Measurements from ENCODE around the gene SSH2.
"Not testable (repeated sequence)": the region's sequence is repeated elsewhere in the genome, so short reads cannot be mapped to it uniquely, and the experiment has no call there.

The SSH2 gene

DNA sequence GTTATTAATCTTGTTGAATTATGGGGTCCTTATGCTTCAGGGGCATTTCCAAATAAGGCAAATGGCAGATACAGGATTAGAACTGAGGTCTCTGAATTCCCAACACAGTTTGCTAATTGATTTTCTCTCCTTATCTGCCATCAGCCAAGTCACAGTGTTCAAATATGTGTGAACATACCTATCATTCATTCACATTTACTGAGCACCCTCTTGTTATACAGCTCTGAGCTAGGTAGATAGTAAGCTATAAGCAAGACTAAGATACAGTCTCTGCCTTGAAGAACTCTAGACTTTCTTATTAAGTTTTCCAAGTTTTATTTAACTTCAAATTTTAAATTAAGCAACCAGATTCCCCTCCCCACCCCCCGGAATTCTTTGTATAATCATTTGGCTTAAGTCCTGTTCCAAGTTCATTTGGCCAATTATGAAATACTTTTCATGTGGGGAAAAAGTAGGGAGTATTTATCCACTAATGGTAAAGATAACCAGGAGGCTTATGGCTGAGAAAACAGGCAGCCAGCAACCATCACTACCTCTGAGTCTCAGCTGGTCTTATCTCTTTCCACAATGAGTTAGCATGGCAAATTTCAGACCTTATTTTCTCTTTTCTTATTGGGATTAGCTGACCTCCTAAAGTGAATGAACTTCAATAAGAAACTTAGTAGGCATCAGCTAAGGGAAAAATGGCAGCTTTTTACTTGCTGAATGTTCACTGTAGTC lies 275.9 kb downstream of the SSH2 start:
- DNase-seq: no peak

DNA sequence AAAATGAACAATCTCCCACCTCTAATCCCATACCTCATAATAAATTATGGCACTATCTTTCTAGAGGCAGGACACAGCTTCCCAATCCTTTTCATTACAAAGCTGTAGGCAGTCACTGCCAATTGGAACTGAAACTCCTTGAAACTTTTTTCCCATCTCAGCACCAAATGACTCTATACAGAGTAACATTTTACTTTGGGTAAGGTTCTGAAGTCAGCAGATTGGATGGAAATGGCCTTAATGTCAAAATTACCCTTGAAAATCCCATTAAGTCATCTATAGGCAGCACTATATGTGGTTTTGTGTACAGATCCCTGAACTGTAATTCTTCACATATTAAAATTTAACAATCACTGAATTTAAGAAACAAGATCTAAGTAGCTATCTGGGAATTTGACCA lies 277.1 kb downstream of the SSH2 start:
- DNase-seq: no peak

DNA sequence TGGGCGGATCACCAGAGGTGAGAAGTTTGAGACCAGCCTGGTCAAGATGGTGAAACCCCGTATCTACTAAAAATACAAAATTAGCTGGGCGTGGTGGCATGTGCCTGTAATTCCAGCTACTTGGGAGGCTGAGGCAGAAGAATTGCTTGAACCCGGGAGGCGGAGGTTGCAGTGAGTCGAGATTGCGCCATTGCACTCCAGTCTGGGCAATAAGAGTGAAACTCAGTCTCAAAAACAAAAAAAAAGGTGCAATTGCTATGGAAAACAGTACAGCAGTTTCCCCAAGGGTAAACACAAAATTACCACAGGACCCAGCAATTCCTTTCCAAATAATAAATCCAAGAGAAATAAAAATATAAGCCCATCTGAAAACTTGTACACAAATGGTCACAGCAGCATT lies 278.1 kb downstream of the SSH2 start:
- not testable (repeated sequence) for DNase-seq

DNA sequence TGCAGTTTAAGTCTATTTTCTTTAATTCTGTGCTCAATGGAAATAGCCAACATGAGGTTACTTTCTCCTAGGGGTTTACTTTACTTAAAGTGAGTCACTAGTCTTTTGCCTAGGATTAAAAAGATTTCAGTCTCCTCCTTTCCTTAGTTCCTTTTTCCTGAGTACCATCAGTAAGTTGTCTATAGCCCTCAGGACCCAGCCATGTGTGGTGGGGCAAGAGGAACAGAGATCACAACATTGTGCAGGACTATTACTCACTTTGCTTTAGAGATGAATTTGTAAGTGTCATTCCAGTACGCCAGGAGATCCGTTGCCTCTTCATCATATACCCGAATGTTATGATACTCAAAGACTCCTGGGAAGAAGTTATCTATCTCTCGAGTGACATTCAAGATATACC lies 279.6 kb downstream of the SSH2 start:
- DNase-seq: no peak

DNA sequence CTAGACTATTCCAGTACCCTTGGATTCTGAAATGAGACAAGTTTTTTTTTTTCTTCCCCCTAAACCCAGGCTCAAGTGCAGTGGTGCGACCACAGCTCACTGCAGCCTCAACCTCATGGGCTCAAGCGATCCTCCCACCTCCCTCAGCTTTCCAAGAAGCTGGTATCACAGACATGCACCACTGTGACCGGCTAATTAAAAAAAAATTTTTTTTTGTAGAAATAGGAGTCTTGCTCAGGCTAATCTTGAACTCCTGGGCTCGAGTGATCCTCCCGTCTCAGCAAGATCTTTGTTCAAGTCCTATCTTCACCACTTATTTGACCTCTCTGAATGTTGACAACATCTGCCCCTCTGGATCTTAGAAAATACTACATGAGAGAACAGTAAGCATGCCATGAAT lies 280.7 kb downstream of the SSH2 start:
- no peak for DNase-seq

DNA sequence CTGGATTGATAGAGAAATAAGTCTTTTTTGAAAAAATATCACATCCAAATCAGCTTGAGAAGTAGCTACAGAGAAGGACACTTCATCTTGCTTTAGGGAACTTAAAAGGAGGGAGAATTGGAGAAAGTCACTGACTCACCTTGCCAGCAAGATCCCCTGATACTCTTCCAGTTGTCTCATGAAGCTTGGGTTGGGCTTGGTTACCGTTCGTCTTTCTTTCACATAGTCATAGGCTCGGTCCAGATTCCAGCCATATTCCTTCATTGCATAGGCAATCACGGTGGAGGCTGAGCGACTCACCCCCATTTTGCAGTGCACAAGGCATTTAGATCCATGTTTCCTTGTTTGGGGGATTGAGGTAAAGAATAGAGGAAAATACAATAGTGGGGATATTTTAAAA lies 282.0 kb downstream of the SSH2 start:
- DNase-seq: no peak

DNA sequence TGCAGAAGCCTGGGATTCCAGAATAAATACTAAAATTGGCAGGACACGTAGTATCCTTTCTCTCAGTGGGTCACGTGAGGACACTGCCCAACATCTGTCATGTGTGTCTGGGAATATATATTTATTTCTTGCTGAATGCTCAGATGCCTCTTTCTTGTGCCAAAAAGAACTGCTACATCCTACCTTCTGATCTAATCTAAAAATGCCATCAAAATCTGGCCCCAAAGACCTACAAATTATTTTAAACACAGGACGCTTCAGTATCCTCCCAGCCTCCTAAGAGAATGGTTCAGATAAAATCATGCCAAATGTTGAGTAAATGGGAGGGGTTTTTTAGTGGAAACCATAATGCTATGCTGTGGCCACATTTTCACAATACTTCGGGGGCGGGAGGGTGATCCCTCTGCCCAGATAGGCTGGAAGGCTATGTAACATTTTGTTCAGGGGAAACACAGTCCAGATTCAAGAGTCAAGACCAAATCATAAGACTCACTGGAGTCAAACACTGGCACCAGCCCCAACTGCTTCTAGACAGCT lies 284.4 kb downstream of the SSH2 start:
- no peak for DNase-seq

DNA sequence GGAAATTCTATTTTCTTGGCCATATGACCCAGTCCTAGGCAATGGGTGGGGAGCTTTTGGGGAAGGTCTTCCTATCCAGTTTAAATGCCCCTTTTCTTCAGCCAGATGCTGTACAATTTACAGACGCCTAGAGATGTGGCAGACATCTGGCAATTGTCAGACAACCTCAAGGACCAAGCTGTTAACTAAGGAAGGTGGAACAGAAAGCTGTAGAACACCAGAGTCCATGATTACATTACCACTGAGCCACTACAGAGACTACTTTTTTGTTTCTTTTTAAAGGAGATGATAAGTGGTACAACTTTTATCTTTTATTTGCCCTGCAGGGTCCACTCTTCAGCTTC lies 286.2 kb downstream of the SSH2 start:
- DNase-seq: no peak

DNA sequence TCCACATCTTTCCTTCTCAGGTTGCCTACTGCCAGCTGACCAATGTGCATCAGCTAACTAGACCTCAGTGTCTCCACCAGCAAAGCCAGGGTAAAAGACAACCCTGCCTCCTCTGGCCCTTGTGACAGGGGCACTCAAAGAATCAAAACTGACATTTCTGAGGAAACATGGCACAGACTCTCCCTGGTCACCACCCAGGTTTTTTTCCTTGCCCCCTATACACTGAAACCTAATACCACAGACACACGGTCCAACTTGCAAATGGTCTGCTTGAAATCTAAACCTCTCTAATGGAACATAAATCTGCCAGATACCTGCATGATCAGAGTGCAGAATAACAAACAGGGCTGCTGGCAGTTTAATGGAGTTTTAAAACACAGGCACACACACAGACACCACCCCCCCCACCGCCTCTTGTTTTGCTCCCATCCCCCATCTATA lies 287.8 kb downstream of the SSH2 start:
- no peak for DNase-seq

DNA sequence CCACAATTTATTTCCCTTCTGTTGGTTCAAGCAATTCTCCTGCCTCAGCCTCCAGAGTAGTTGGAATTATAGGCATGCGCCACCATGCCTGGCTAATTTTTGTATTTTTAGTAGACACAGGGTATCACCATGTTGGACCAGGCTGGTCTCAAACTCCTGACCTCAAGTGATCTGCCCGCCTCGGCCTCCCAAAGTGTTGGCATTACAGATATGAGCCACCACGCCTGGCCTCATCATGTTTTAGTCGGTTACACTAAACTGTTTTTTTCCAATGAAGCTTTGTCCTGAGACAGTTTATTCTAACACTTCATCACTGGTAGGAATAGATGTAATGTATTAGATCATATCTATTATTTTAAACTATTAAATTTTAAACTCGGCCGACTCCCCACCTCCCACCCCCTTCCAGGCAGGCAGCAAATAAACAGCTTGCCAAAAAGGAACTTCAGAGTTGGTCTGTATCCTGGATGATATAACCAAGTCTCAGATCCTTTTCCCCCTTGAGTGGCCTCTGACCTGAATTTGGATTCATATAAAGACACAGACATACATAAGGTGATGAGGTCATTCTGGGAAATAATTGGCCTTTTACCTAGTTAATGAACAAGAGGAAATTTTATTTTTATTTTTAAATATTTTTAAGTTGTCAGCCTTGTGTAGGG lies 288.9 kb downstream of the SSH2 start:
- no peak for DNase-seq

DNA sequence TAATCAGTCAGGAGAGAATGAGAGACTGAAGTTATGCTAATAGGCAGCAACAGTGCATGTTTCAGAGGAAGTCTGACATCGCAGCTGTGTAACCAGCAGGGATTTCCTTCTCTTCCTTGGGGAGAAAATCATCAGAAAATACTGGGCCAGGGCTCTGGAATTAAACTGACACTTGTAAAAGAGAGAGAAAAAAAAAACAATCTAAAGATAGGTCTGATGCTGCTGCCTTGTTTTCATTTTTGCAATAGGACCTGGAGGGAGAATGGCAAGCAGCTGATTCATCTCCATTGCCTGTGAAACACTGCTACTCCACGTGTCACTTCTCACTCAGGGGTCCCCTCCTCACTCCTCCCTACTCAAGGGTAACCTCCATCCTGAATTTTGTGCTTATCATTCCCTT lies 289.6 kb downstream of the SSH2 start:
- no peak for DNase-seq

DNA sequence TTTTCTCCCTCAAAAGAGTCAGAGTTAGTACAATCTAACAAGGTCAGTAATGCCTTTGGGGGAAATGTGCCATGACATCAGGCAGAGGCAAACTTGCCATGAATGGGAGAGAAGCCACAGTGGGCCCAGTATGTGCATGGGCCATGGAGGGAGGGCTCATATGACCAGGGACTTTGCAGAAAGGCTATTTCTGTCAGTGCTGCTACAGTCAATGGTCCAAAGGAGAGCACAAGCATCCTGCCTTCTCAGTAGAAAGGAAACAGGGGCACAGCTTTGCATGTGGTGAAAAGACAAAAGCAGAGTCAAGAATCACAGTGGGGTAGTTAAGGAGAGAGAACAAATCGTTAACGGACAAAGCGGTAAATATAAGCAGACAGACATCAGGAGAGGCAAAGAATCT lies 296.1 kb downstream of the SSH2 start:
- no peak for DNase-seq

DNA sequence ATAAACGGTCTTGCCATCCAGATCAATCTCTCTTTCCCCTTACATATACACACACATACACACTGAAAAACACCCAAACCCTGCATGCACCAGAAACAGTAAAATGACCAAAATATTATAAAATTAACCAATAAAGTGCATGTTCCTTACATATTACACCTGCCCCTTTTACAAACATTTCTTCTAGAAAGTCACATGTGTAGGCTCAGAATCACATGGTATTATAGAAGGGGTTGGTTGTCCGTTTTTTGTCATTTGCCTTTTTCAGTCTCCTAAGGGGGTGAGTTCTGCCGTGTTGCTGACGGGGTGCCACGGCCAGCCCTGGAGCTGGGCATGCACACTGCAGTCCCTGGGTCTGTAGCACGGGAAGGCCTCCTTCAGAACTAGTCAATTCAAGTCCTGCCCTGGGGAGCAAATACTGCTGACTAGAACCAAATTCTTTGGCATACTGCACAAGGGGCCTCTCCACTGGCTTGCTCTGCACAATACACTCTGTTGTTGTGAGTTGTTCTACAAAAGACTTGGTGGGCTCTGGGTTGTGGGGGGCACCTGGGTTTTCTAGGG lies 299.3 kb downstream of the SSH2 start:
- DNase-seq: no peak

DNA sequence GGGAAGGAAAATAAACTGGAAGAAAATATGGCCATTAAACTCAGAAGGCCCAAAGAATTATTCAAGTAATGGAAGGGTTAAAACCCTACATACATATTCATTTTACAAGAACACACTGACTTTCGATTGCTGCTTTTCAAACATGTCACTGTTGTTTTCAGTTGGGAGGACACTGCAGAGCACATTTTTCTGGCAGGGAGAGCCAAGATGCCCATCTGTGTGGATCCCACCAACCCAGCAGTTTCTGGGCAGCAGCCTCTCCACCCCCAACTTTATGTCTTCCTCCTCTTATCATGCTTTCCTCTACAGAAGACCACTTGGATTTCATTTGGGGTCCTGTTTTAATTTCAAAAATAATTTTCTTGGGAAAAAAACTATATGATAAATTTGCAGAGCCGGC lies 300.2 kb downstream of the SSH2 start:
- no peak for DNase-seq

DNA sequence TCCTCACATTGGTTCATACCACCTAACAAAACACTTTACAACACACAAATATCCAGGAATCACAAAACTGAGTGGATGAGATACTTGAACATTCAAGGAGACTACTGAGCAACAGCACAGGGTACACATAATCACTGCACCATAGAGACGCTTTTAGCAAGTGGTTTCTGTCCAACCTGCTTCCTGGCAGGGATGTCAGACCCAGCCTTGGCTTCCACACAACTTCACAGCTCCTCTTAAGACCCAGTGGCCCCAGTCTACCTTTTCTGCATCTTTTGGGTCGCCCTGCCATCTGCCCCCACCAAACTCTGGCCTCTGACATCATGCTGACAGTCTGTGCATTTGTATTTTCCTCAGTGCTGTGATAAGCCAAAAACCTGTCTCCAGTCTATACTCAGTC lies 301.4 kb downstream of the SSH2 start:
- no peak for DNase-seq

DNA sequence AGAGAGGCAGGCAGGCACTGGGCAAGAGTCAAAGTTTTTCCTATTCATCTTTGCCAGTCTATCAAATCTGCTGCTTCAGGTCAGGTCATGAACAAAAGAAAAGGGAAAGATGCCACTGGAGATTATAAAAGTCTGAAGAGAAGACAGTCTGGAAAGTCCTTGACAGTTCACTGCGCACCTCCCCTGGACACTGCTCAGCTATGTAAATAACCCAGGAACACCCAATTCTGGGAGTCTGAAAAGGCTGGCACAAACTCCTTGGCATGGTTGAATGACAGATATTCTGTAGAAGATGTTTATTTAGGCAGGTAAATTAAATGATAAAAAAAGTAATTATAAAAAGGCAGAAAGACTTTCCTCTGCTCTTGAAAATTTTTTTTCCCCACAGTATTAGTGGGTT lies 302.1 kb downstream of the SSH2 start:
- no peak for DNase-seq

DNA sequence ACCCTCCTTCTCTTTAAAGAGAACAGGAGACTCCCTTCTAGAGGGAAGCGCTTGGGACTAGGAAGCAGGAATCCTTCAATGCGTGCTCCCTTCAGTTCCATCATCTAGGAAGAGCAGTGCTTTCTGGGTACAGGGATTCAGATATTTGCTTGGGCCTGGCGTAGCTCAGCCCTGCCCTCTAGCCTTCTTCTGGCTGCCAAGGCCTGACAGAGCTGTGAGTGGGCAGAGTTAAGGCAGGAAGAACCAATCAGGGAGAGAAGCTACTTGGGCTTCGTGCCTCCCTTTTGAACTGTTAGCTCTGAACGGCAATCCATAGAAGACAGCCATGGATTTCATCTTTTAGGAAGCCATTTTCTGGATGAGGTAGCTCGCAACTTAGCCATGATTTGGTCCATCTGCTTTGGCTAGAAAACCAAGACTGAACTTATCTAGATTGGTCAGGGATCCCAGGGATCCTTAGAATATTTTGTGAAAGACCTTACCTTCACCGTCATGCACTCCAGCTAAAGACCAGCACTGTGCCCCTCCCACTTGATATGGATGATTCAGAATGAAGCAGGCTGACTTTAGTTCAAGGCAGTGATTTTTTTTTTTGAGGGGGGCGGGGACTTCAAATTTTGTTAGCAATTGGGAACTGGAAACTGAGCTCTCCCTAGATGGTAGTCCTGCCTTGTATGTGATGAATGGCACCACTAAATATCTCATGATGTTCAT lies 304.8 kb downstream of the SSH2 start:
- no peak for DNase-seq

DNA sequence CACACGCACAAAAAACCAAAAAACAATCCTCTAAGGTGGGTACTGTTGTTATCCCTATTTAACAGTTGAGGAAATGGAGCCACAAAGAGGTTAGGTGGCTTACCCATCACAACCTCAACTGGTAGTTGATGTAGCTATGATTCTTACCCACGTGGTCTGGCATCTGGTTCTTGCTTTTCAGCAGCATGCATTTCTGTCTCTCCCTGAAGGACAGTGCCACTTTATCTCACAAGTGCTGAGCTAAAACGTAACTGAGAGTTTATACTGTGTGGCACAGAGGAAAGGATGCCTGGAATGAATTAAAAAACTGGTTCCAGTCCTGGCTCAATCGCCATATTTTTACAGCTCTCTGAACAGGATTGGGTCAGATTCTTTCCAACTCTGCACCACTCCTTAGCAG lies 305.4 kb downstream of the SSH2 start:
- no peak for DNase-seq

DNA sequence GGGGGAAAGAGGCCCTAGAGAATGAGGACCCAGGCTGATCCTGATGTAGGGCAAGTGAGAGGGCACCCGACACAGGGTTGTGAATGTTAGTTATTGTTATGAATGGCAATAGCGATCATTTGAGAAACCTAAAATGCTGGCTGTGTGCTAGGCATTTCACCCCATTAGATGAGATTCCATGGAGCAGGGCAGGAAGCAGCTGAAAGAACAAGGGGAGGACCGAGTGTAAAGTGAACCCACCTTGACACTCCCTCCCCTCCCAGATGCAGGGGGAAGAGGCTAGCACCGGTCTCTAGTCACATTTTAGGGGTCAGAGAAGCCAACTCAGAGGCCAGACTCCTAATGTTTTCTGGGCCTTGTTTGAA lies 306.8 kb downstream of the SSH2 start:
- DNase-seq: no peak

DNA sequence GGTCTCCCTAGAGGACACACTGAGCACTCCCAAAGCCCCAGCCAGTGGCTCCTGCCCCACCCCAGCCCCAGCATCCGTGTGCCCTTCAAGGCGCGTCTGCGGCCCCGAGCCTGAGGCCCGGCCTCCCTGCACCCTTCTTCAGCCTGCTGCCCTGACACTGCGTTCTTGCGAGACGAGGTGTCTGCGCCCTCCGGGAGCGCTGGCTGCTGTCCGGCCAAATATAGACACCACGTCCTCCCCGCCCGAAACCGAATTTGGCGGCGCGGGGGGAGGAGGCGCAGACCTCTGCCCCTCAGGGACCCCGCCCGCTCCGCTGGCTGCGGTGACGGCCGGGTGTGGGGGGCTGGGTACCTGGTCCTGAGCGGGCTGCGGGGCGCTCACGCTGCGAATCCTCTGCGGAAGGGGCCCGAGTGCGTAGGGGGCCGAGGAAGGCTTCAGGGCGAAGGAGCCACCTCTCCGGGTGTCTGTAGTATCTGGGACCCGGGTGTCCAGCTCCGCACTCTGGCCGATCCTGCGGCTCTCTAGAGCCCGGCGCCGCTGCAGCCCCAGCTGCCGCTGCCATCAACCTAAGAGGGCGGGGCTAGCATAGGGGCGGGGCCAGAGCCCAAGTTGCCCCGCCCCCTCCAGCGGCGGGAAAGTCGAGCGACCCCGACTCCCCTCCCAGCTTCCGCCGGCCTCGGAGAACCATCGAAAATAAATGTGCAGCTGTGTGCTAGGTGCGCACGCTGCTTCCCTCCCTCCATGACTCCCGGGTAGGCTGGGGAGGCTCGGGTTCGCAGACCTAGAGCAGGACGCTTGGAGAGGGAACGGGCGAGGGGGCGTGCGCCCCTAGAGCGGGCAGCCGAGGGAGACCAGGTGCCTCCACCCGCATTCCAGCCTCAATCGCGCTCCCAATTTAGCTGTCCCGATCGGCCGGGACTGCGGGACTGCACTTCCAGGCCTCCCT lies 307.4 kb downstream of the SSH2 start, which contains the start of gene CORO6:
CORO6 (minus strand) TSS at position 576 of the 946 bp plus-strand sequence. CDS start 1,491 bp downstream, outside the sequence.
- DNase-seq: no peak

DNA sequence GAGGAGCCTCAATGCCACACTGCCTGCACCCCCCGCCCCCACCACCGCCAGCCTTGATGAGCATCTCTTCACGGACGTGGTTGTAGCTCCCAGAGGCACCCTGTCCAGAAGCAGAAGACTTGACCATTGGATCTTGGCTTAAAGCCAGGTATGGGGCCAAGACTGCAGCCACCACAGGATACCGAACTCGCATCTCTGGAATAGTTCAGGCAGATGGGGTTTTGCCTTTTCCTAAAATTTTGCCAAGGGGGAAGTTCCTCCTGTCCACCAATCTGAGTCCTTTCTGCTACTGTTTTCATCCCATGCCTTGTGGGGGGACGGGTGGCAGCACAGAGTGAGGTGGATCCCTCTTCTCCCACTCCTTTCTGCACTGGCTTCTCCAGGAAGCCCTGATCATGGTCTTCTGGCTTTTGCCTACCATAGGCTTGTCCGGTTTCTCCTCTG lies 308.3 kb downstream of the SSH2 start:
- no peak for DNase-seq

DNA sequence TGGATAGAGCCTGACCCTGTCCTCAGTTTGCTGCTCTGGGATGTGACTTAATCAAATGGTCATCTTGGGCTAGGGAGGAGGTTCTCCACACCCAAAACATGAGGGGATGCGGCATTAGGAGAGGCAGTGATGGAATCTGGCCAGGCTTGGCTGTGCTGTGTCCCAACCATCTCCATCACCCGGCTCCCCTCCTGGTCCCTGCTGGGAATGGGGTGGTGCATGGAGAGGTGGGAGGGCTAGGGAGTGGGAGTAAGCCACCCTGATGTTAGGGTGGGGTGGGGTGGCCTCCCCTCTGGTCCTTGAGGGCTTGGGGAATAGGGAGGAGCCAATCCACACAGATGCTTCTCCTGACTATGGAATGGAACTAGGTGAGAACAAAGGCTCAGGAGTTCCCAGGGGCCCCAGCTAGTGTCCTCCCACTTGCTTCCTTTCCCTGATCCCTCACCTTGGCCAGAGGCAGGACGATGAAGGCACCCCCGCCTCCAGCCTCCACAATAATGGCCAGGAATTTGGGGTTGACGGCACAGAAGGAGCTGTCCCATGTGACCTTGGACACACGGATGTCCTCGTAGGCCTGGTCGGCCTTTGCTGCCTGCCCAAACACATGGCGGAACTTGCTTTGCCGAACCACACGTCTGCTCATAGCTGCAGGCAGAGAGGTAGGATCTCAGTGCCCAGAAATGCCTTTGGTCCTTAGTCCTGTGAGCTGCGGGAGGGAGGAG lies 309.1 kb downstream of the SSH2 start:
- no peak for DNase-seq

All from NK-92 treated with Interleukin-12 subunit alpha and Interleukin-12 subunit beta, amount 100 ng/mL, for 24 hours (cell line).